C4-2B (cell line): ENCODE data around the gene RXRA.

ENCODE experiments used
- H3K27ac ChIP-seq: fragments of 450-650 bp; 2 replicates; pipeline ENCODE4 v1.5.1; 2017
- CTCF ChIP-seq: fragments of 450-650 bp; conservative IDR thresholded peaks from 2 replicates; pipeline ENCODE4 v1.5.1; 2017; ENCODE audit warnings: mild to moderate bottlenecking
- ZFX ChIP-seq: fragments of 450-650 bp; IDR thresholded peaks from 2 replicates; pipeline ENCODE4 v1.6.1; 2017

Gene RXRA

GRCh38 chr9:134449180-134449916 lies 123.1 kb downstream of the RXRA start:
- H3K27ac ChIP-seq, result no peak overlapping the region
- TF ChIP-seq ZFX (no peak), CTCF (peak; percentile 95)

GRCh38 chr9:134451700-134452458 lies 125.6 kb downstream of the RXRA start:
- TF ChIP-seq CTCF (no peak), ZFX (no peak)
- H3K27ac ChIP-seq, result no peak overlapping the region

- TF ChIP-seq CTCF (no peak), ZFX (no peak)
- no peak overlapping the region for H3K27ac ChIP-seq
Observed at GRCh38 chr9:134452728-134453127, 126.5 kb downstream of the RXRA start.

- no peak overlapping the region for H3K27ac ChIP-seq
- TF ChIP-seq CTCF (no peak), ZFX (no peak)
Observed at GRCh38 chr9:134453776-134454475, 127.7 kb downstream of the RXRA start.

GRCh38 chr9:134454476-134454857 lies 128.2 kb downstream of the RXRA start:
- H3K27ac ChIP-seq, result no peak overlapping the region
- TF ChIP-seq ZFX (no peak), CTCF (no peak)

- TF ChIP-seq CTCF (no peak), ZFX (no peak)
- H3K27ac ChIP-seq, result no peak overlapping the region
Observed at GRCh38 chr9:134455021-134455471, 128.8 kb downstream of the RXRA start.

GRCh38 chr9:134455537-134455933 lies 129.3 kb downstream of the RXRA start:
- no peak for TF ChIP-seq CTCF
- no peak overlapping the region for H3K27ac ChIP-seq
